Fibroblast of villous mesenchyme (primary cell): ENCODE data around the gene APOA4. TPM values are rescaled to one million over a fixed set of nuclear protein-coding genes. Genes with fewer than 3 reads are reported as not detected.

Experiments used
- DNase-seq: peaks from one replicate; pipeline ENCODE4 v3.0.0-alpha.2; 2010; ENCODE audit warnings: low read depth
- H3K4me3 ChIP-seq: 2 replicates; pipeline ENCODE4 v1.5.1; 2011; ENCODE audit warnings: low read depth, mild to moderate bottlenecking, low read length
- total RNA-seq: library from RNA; depleted of rRNA; stranded (reverse); fragments of >200 nt; gene quantifications from 2 replicates; pipeline ENCODE4 v1.2.3, GENCODE V29; 2012
- TF ChIP-seq, protein P1 (sequence below): IDR thresholded peaks from 2 replicates; pipeline ENCODE4 v1.5.1; 2012; ENCODE audit warnings: low read depth, mild to moderate bottlenecking, low read length; ENCODE audit not compliant: insufficient read depth

Gene APOA4
- total RNA-seq, 1 donor, result not detected

DNA sequence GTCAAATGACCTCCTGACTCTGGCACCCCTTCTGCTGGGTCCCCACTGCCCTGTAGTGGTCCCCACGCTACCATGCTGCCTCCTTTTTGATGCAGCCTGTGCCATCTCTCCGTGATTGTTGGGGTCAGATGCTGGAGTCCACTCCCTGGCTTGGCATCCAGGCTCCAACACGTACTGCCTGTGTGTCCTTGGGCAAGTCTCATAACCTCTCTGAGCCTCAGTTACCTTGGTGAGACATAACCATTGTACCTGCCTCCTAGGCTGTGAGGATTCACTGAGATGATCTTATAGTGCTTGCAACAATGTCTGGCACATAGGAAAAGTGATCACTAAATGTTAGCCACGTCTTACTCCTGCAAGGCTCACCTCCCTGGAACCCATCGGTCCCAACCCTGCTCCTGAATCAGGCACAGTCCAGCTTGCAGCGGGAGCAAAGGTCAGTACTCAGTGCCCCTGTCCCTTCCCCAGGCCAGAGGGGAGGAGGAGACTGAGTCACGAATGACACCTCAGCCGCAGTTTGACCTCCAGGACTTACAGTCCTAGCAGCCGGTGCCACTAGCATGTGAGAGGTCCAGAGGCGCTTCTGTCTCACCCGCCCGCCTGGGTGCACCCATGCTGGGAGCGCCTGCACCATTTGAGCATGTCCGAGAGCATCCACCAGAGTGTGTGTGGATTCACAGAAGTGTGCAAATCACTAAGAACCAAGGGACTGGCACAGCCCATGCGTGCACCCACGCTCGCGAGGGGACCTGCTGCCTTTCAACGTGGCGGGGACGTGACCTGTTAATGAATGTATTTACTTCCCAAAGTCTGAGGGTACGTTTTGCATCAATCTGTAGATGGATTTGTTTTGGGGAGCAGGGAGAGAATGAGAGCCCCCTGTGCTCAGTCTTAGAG, 3.0 kb upstream of the APOA4 start:
- no peak for DNase-seq
- H3K4me3 ChIP-seq, result no peak overlapping the region
- TF ChIP-seq, protein P1, sequence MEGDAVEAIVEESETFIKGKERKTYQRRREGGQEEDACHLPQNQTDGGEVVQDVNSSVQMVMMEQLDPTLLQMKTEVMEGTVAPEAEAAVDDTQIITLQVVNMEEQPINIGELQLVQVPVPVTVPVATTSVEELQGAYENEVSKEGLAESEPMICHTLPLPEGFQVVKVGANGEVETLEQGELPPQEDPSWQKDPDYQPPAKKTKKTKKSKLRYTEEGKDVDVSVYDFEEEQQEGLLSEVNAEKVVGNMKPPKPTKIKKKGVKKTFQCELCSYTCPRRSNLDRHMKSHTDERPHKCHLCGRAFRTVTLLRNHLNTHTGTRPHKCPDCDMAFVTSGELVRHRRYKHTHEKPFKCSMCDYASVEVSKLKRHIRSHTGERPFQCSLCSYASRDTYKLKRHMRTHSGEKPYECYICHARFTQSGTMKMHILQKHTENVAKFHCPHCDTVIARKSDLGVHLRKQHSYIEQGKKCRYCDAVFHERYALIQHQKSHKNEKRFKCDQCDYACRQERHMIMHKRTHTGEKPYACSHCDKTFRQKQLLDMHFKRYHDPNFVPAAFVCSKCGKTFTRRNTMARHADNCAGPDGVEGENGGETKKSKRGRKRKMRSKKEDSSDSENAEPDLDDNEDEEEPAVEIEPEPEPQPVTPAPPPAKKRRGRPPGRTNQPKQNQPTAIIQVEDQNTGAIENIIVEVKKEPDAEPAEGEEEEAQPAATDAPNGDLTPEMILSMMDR, result no peak

GRCh38 chr11:116825434-116825833, 2.3 kb upstream of the APOA4 start:
- TF ChIP-seq, protein P1, result no peak
- no peak for DNase-seq
- H3K4me3 ChIP-seq, result no peak overlapping the region

DNA sequence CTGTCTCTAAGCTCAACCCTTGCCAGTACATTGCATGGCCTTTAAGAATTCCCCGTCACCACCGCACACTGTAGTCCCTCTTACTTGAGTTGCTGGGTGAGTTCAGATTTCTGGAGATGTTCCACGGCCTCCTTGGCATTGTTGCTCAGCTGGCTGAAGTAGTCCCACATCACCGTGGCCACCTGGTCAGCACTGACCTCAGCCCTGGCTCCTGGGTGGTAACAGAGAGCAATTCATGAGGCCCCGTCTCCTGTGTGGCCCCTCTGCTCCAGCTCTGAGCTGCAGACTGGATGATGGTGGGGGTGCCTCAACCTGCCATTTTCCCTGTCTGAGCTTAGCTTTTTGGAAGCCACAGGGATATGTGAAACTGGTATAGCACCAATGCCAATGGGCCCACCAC, 529 bp downstream of the APOA4 start:
- no peak for DNase-seq
- H3K4me3 ChIP-seq, result no peak overlapping the region
- TF ChIP-seq, protein P1, result no peak

- TF ChIP-seq, protein P1, result no peak
- H3K4me3 ChIP-seq, result no peak overlapping the region
- DNase-seq, result no peak
Measured at GRCh38 chr11:116821050-116821918, 1.8 kb downstream of the APOA4 start.

- DNase-seq, result no peak
- H3K4me3 ChIP-seq, result no peak overlapping the region
- TF ChIP-seq, protein P1, result no peak
Measured at GRCh38 chr11:116819049-116819448, 4.1 kb downstream of the APOA4 start.

- DNase-seq, result no peak
- TF ChIP-seq, protein P1, result no peak
- H3K4me3 ChIP-seq, result no peak overlapping the region
Measured at GRCh38 chr11:116814502-116814901, 8.6 kb downstream of the APOA4 start.
